Fibroblast of pulmonary artery (primary cell): Measurements from ENCODE around the gene FILIP1L.

Experiments used
- DNase-seq: peaks from one replicate; pipeline ENCODE4 v3.0.0-alpha.2; 2010; ENCODE audit warnings: low read depth
- H3K4me3 ChIP-seq: replicated peaks from 2 replicates; pipeline ENCODE4 v1.5.1; 2011; ENCODE audit warnings: low read depth, mild to moderate bottlenecking, control low read depth, low read length, moderate library complexity
- CTCF ChIP-seq: IDR thresholded peaks from 2 replicates; pipeline ENCODE4 v1.5.1; 2011; ENCODE audit warnings: mild to moderate bottlenecking, control low read depth, low read length, inconsistent platforms; ENCODE audit errors: missing control alignments

The FILIP1L gene

GRCh38 chr3:100020876-100021644 is 93.2 kb downstream of the FILIP1L start:
- no peak for DNase-seq
- H3K4me3 ChIP-seq, result no peak overlapping the region
- TF ChIP-seq CTCF, result no peak

DNA sequence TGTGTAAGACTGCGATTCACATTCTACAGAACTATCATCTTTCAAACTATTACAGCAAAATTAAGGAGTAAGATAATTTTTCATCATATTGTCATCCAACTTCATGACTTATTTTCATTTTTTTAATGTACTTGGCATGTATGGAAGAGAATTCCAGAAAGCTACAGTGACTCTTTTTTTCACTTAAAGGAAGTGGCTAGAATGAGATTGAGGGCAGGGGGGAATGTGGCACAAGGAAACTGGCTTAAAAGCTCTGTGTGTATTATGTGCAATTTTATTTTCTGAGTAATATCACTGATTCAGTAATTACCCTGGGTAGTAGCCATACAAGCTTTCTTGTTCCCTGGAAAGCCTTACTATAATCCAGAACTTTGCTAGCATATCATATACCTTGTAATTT is 94.6 kb downstream of the FILIP1L start:
- no peak for TF ChIP-seq CTCF
- no peak overlapping the region for H3K4me3 ChIP-seq
- DNase-seq, result no peak

DNA sequence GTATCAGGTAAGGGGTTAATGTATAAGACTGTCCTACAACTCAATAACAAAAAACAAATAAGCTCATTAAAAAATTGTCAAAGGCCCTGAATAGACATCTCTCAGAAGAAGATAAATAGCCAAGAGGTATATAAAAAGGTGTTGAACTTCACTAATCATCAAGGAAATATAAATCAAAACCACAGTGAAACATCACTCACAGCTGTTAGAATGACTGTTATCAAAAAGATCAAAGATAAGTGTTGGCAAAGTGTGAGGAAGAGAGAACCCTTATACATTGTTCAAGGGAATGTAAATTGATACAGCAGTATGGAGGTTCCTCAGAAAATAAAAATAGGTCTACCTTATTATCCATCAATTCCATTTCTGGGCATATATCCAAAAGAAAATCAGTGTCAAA is 95.5 kb downstream of the FILIP1L start:
- TF ChIP-seq CTCF, result no peak
- H3K4me3 ChIP-seq, result no peak overlapping the region
- no peak for DNase-seq

DNA sequence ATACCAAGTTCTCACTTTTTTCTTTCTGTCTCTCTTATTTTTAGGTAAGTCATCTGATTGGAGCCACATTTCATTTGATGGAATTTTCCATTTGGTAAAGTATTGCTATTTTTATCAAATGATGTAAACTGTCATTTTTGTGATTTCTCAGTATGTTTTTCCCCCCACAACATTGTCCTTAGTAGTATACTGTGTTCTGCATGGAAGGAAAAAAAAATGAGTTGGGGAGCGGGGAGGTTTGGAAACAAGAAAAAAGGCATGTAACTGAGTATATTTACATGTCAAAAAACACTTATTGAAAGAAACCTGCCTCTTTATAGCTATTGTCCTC is 104.2 kb downstream of the FILIP1L start:
- TF ChIP-seq CTCF, result no peak
- H3K4me3 ChIP-seq, result no peak overlapping the region
- no peak for DNase-seq

GRCh38 chr3:100009276-100010086 is 104.8 kb downstream of the FILIP1L start:
- no peak for TF ChIP-seq CTCF
- no peak overlapping the region for H3K4me3 ChIP-seq
- no peak for DNase-seq

- no peak for TF ChIP-seq CTCF
- no peak for DNase-seq
- no peak overlapping the region for H3K4me3 ChIP-seq
Measured at GRCh38 chr3:100008081-100008698, 106.1 kb downstream of the FILIP1L start.
